Measurements from ENCODE around the gene FBXL14. TPM values are rescaled to one million over a fixed set of nuclear protein-coding genes. Genes with fewer than 3 reads are reported as not detected.

FBXL14 gene
- total and polyA plus RNA-seq, 9 of the 15 experiments (the other 6 are each of a cell fraction or from before 2014, with no cell fraction given), result 0.13 to 9.8 (median 3.3) TPM

GRCh38 chr12:1643043-1643442 is 48.7 kb upstream of the FBXL14 start:
- BruUV-seq (replicated peaks), result no TSS peak
- Histone ChIP-seq H3K9me3 (replicated peaks; ENCODE audit: control insufficient read depth, insufficient read depth, low read depth, low read length) (no peaks in the 10 kb centered on the region), H3K4me1 (replicated peaks in 1 of 2; ENCODE audit: control insufficient read depth in 2 of 2, insufficient read depth in 2 of 2, low read length in 2 of 2) (peaks cover 9 to 16% of the 10 kb centered on the region in 2 experiments; a peak in 4 of 5 replicates), H3K9ac (ENCODE audit: insufficient read depth in 1 of 2, low read depth in 2 of 2, low read length in 2 of 2) (no peak overlapping the region), H2AFZ (ENCODE audit: low read depth, low read length) (no peak overlapping the region), H3K79me2 (ENCODE audit: control insufficient read depth, insufficient read depth, low read length) (no peaks in the 10 kb centered on the region), H3K27me3 (ENCODE audit: control insufficient read depth in 2 of 2, insufficient read depth in 2 of 2, low read length in 2 of 2) (no peaks in the 10 kb centered on the region), H3K27ac (ENCODE audit: extremely low read depth, low read depth, low read length) (no peak overlapping the region), H3K4me3 (no peak overlapping the region), H3K9me1 (ENCODE audit: control insufficient read depth, insufficient read depth, low read length) (no peaks in the 10 kb centered on the region), H3K36me3 (ENCODE audit: control insufficient read depth, insufficient read depth, low read length) (no peaks in the 10 kb centered on the region; the same call in 2 of the 3 replicates), H3K4me2 (ENCODE audit: insufficient read depth, low read length) (no peak overlapping the region), H4K20me1 (replicated peaks; ENCODE audit: control insufficient read depth, insufficient read depth, low read length) (no peaks in the 10 kb centered on the region)
- WGBS (ENCODE audit: insufficient coverage, low coverage, missing lambda C conversion rate), result 91% methylated on average over 4 of the region's 9 CpGs
- no peak for DNase-seq (ENCODE audit: extremely low read depth in 1 of 4, low spot score in 3 of 4)
- ChIA-PET POLR2A (interaction anchor here (1.3 kb wide), 1 partner anchor 13 kb away, joined by 5 read pairs; no protein-coding TSS in a partner anchor), CTCF (ENCODE audit: low intra/inter-chr PET ratio) (no interaction called here)
- no peak for ATAC-seq
- intact Hi-C loops (cut with micrococcal nuclease) (no loop called here), in situ Hi-C loops (cut with MboI) (no loop called here)
- TF ChIP-seq NR4A1 (CRISPR knock-in tag; IDR thresholded peaks at IDR 0.05) (no peak), NR4A1 (tag; IDR thresholded peaks at IDR 0.05) (no peak), RAD21 (CRISPR knock-in tag; conservative IDR thresholded peaks at IDR 0.05 in 1 of 2, IDR thresholded peaks at IDR 0.05 in 1 of 2) (no peak), CREB5 (CRISPR knock-in tag; IDR thresholded peaks at IDR 0.05) (no peak), ZNF239 (CRISPR knock-in tag; IDR thresholded peaks at IDR 0.05) (no peak), RFX7 (CRISPR knock-in tag; IDR thresholded peaks at IDR 0.05) (no peak), TRIM24 (IDR thresholded peaks at IDR 0.05) (no peak), STAT5B (CRISPR knock-in tag; IDR thresholded peaks at IDR 0.05) (no peak), NELFE (IDR thresholded peaks at IDR 0.05; ENCODE audit: insufficient read depth, insufficient read length) (no peak), HNRNPLL (IDR thresholded peaks at IDR 0.05; ENCODE audit: low read depth, low read length, poor library complexity, severe bottlenecking) (no peak), FOXK2 (conservative IDR thresholded peaks at IDR 0.05 in 1 of 2, IDR thresholded peaks at IDR 0.05 in 1 of 2; ENCODE audit: low read depth in 2 of 2) (no peak), ZNF592 (IDR thresholded peaks at IDR 0.05) (no peak)
- no peak for FAIRE-seq
